Endodermal cell (in vitro differentiated cells): Measurements from ENCODE around the gene NHERF1. TPM values are rescaled to one million over a fixed set of nuclear protein-coding genes. Genes with fewer than 3 reads are reported as not detected.

Source experiments
- DNase-seq: peaks from one replicate; pipeline ENCODE4 v3.0.0-alpha.2; 2017
- H3K27ac ChIP-seq: 2 replicates; pipeline ENCODE4 v1.5.1; 2013; ENCODE audit warnings: mild to moderate bottlenecking, low read depth, low read length, moderate library complexity
- H3K27me3 ChIP-seq: 2 replicates; pipeline ENCODE4 v1.6.1; 2013; ENCODE audit warnings: mild to moderate bottlenecking, low read length, moderate library complexity; ENCODE audit not compliant: insufficient read depth, control insufficient read depth, poor library complexity, severe bottlenecking
- H3K36me3 ChIP-seq: 2 replicates; pipeline ENCODE4 v1.7.0; 2013; ENCODE audit warnings: mild to moderate bottlenecking, low read length, moderate library complexity; ENCODE audit not compliant: control insufficient read depth, insufficient read depth
- H3K4me1 ChIP-seq: one replicate; pipeline ENCODE4 v1.7.0; 2013; ENCODE audit warnings: low read length; ENCODE audit not compliant: control insufficient read depth, insufficient read depth
- H3K4me3 ChIP-seq: 2 replicates; pipeline ENCODE4 v1.5.1; 2013; ENCODE audit warnings: mild to moderate bottlenecking, low read length, moderate library complexity
- H3K9ac ChIP-seq: 2 replicates; pipeline ENCODE4 v1.6.1; 2013; ENCODE audit warnings: mild to moderate bottlenecking, low read length, moderate library complexity; ENCODE audit not compliant: poor library complexity, severe bottlenecking; ENCODE audit errors: extremely low read depth
- H3K9me3 ChIP-seq: 2 replicates; pipeline ENCODE4 v1.6.1; 2013; ENCODE audit warnings: mild to moderate bottlenecking, low read length, moderate library complexity; ENCODE audit not compliant: control insufficient read depth
- H3K27ac Mint-ChIP-seq: 2 replicates; pipeline ENCODE4 v1.8.0; 2020; ENCODE audit warnings: mixed read lengths
- H3K27me3 Mint-ChIP-seq: 2 replicates; pipeline ENCODE4 v1.8.0; 2021; ENCODE audit warnings: mild to moderate bottlenecking, mixed read lengths; ENCODE audit not compliant: insufficient read depth
- H3K36me3 Mint-ChIP-seq: 2 replicates; pipeline ENCODE4 v1.8.0; 2020; ENCODE audit warnings: low read depth, mixed read lengths
- H3K4me1 Mint-ChIP-seq: 2 replicates; pipeline ENCODE4 v1.8.0; 2020; ENCODE audit warnings: mixed read lengths
- H3K4me3 Mint-ChIP-seq: 2 replicates; pipeline ENCODE4 v1.8.0; 2020; ENCODE audit warnings: mild to moderate bottlenecking, moderate library complexity, mixed read lengths
- H3K9me3 Mint-ChIP-seq: 2 replicates; pipeline ENCODE4 v1.8.0; 2020; ENCODE audit warnings: mild to moderate bottlenecking, mixed read lengths
- WGBS, 2 experiments: methylation state at CpG; one replicate each; pipeline versions ENCODE4 v1.1.5 to v1.1.7; 2013; ENCODE audit warnings: missing lambda C conversion rate in 2 of 2, mixed read lengths in 1 of 2; ENCODE audit not compliant: insufficient coverage in 1 of 2, insufficient read length in 1 of 2; 5-methylcytosine and 5-hydroxymethylcytosine counted together
- total RNA-seq, 2 donors: library from RNA; stranded (reverse); fragmentation: NEBNext Ultra II Directional in 1 of 2; extraction: Animal tissue kit (Norgen Biotek cat#: 25700) in 1 of 2; gene quantifications; 2 replicates in 1 of 2; 3 replicates in 1 of 2; pipeline ENCODE4 v1.2.1, GENCODE V29; 2021
- TF ChIP-seq, protein P1 (sequence below): fragments of 200-600 bp; sonication (generic); conservative IDR thresholded peaks from 2 replicates; pipeline ENCODE4 v1.5.0; 2021; ENCODE audit warnings: antibody characterized with exemption, mild to moderate bottlenecking

The NHERF1 gene
- total RNA-seq, 2 donors from 2014 or later: 116 to 138 TPM

DNA sequence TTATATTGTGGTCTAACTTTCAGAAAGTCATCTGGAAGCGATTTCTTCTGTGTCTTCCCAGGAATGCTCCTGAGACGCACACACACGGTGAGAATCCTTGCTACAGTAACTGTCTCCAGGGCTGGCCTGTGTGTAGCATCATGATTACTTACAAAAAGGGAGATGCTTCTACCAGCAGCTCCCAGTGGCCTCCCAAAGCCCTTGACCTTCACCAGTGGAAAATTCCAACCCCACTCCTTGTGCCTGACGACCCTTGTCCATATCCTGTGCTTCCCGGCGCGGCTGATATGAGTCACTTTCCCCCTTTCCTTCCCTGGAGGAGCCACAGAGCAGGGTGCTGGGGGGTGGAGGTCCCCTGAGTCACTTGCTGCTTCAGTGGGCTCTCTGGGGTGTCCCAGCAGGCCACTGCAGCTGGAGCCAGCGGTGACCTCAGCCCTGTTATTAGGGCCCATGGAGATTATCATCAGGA is 49.8 kb downstream of the NHERF1 start:
- Mint-ChIP-seq H3K36me3 (peaks cover 55% of the 10 kb centered on the region), H3K27ac (no peak overlapping the region), H3K27me3 (no peaks in the 10 kb centered on the region), H3K4me1 (peaks cover 3% of the 10 kb centered on the region), H3K9me3 (no peaks in the 10 kb centered on the region), H3K4me3 (no peak overlapping the region)
- H3K36me3 ChIP-seq: peaks cover 84% of the 10 kb centered on the region
- TF ChIP-seq, protein P1, sequence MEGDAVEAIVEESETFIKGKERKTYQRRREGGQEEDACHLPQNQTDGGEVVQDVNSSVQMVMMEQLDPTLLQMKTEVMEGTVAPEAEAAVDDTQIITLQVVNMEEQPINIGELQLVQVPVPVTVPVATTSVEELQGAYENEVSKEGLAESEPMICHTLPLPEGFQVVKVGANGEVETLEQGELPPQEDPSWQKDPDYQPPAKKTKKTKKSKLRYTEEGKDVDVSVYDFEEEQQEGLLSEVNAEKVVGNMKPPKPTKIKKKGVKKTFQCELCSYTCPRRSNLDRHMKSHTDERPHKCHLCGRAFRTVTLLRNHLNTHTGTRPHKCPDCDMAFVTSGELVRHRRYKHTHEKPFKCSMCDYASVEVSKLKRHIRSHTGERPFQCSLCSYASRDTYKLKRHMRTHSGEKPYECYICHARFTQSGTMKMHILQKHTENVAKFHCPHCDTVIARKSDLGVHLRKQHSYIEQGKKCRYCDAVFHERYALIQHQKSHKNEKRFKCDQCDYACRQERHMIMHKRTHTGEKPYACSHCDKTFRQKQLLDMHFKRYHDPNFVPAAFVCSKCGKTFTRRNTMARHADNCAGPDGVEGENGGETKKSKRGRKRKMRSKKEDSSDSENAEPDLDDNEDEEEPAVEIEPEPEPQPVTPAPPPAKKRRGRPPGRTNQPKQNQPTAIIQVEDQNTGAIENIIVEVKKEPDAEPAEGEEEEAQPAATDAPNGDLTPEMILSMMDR: no peak
- DNase-seq: no peak
- no peaks in the 10 kb centered on the region for H3K9me3 ChIP-seq
- H3K27ac ChIP-seq: no peak overlapping the region
- no peaks in the 10 kb centered on the region for H3K4me1 ChIP-seq
- H3K27me3 ChIP-seq: no peaks in the 10 kb centered on the region
- H3K9ac ChIP-seq: no peak overlapping the region
- 95 to 100% methylated on average over 3 to 8 of the region's 8 CpGs for WGBS, 2 experiments
- no peak overlapping the region for H3K4me3 ChIP-seq

DNA sequence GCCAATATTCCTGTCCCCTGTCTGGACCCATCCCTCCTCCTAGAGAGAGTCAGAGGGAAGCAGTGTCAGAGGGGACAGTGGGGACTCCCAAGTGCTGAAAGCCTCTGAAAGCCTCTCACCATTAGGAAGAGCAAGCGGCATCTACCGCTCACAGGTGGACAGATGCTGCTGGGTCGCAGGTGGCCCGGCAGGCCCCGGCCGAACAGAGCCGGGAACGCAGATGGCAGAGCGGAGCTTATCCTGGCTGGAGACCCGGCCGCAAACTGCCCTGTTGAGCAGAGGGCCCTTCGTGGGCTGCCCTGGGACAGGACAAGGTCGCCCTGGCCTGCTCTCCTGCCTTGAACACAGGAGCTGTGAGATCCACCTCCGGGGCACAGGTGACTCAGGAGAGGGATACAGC is 50.7 kb downstream of the NHERF1 start:
- H3K27me3 Mint-ChIP-seq: no peaks in the 10 kb centered on the region
- Histone ChIP-seq H3K9ac (no peak overlapping the region), H3K36me3 (peaks cover 76% of the 10 kb centered on the region), H3K4me3 (no peak overlapping the region), H3K4me1 (no peaks in the 10 kb centered on the region), H3K9me3 (no peaks in the 10 kb centered on the region), H3K27me3 (no peaks in the 10 kb centered on the region), H3K27ac (no peak overlapping the region)
- H3K27ac Mint-ChIP-seq: no peak overlapping the region
- peaks cover 3% of the 10 kb centered on the region for H3K4me1 Mint-ChIP-seq
- no peak overlapping the region for H3K4me3 Mint-ChIP-seq
- H3K9me3 Mint-ChIP-seq: no peaks in the 10 kb centered on the region
- TF ChIP-seq, protein P1: no peak
- DNase-seq: no peak
- peaks cover 51% of the 10 kb centered on the region for H3K36me3 Mint-ChIP-seq
- WGBS, 2 experiments: 90 to 93% methylated on average over 7 to 14 of the region's 14 CpGs

DNA sequence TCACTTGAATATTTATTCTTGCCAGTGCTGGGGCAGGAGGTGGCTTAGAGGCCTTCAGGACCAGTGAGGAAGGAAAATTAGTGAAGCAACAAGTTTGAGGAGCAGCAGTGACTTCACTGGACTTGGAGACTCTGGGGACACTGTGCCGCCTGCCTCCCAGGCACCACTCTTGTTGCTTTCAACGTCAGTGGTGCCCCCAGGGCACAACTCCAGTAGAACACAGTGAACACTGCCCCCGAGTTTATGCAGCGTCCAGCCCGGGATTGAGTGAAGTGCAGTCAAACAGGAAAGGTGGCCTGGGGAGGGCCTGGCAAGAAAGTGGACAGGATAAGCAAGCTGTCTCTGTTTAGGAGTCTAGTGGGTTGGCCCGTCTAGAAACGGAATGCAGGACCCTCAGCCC is 52.1 kb downstream of the NHERF1 start:
- H3K27ac Mint-ChIP-seq: no peak overlapping the region
- peaks cover 3% of the 10 kb centered on the region for H3K4me1 Mint-ChIP-seq
- H3K9me3 Mint-ChIP-seq: no peaks in the 10 kb centered on the region
- Histone ChIP-seq H3K4me3 (no peak overlapping the region), H3K27ac (no peak overlapping the region), H3K9ac (no peak overlapping the region), H3K27me3 (no peaks in the 10 kb centered on the region), H3K9me3 (no peaks in the 10 kb centered on the region), H3K4me1 (no peaks in the 10 kb centered on the region), H3K36me3 (peaks cover 62% of the 10 kb centered on the region)
- TF ChIP-seq, protein P1: no peak
- no peaks in the 10 kb centered on the region for H3K27me3 Mint-ChIP-seq
- WGBS, 2 experiments: 89 to 97% methylated on average over 5 to 7 of the region's 7 CpGs
- H3K4me3 Mint-ChIP-seq: no peak overlapping the region
- DNase-seq: no peak
- H3K36me3 Mint-ChIP-seq: peaks cover 46% of the 10 kb centered on the region
